Left lobe of liver (tissue), 2 donors: ENCODE measurements around the gene ZNF232. TPM values are rescaled to one million over a fixed set of nuclear protein-coding genes. Genes with fewer than 3 reads are reported as not detected.
"Not testable (repeated sequence)": the region's sequence is repeated elsewhere in the genome, so short reads cannot be mapped to it uniquely, and the experiment has no call there.

Experiments used
- ATAC-seq: fragments of 200-7000 bp; cut with Tn5 transposase; one replicate; pipeline ENCODE4 v1.9.1; 2020; ENCODE audit warnings: mild to moderate bottlenecking, moderate library complexity
- DNase-seq: peaks from one replicate; pipeline ENCODE4 v3.0.0-alpha.2; 2020; ENCODE audit warnings: low spot score
- total RNA-seq: library from RNA; stranded (reverse); gene quantifications from one replicate; pipeline ENCODE4 v1.2.1, GENCODE V29; 2021
- donor health status: DM: no; HTN: no; CAD: no; lungs with moderate emphysema.
- donor health status: DM: no; HTN: yes; CAD: no.

Gene ZNF232
- total RNA-seq = 5.3 TPM

- peak; percentile 97 for DNase-seq
- peak; percentile 98 for ATAC-seq
These were observed at the start of gene ZNF232 for GRCh38 chr17:5111402-5112204. Gene ZNF232, minus strand, starts transcription at chr17:5111878. Its CDS starts 56 bp downstream, at chr17:5111822.

- DNase-seq, ATAC-seq: not testable (repeated sequence)
These were observed 49.0 kb upstream of the ZNF232 start for GRCh38 chr17:5160702-5161101.

GRCh38 chr17:5146122-5146521 is 34.4 kb upstream of the ZNF232 start:
- not testable (repeated sequence) for DNase-seq, ATAC-seq

- DNase-seq, ATAC-seq: not testable (repeated sequence)
These were observed 31.2 kb upstream of the ZNF232 start for GRCh38 chr17:5142877-5143276.

GRCh38 chr17:5139458-5139732 is 27.7 kb upstream of the ZNF232 start:
- DNase-seq (no peak), ATAC-seq (no peak)

- ATAC-seq = no peak
- DNase-seq = no peak
These were observed 27.2 kb upstream of the ZNF232 start for GRCh38 chr17:5138616-5139457.

GRCh38 chr17:5138198-5138544 is 26.5 kb upstream of the ZNF232 start:
- not testable (repeated sequence) for DNase-seq, ATAC-seq

- not testable (repeated sequence) for DNase-seq, ATAC-seq
These were observed 26.0 kb upstream of the ZNF232 start for GRCh38 chr17:5137511-5138197.

- DNase-seq, ATAC-seq: not testable (repeated sequence)
These were observed 25.1 kb upstream of the ZNF232 start for GRCh38 chr17:5136580-5137412.

GRCh38 chr17:5135726-5136579 is 24.3 kb upstream of the ZNF232 start:
- DNase-seq (no peak), ATAC-seq (no peak)

GRCh38 chr17:5135131-5135712 is 23.5 kb upstream of the ZNF232 start:
- not testable (repeated sequence) for DNase-seq, ATAC-seq

GRCh38 chr17:5134571-5134970 is 22.9 kb upstream of the ZNF232 start:
- ATAC-seq, DNase-seq: not testable (repeated sequence)

GRCh38 chr17:5133961-5134360 is 22.3 kb upstream of the ZNF232 start:
- peak; percentile 18 for DNase-seq
- not testable (repeated sequence) for ATAC-seq

GRCh38 chr17:5133311-5133710 is 21.6 kb upstream of the ZNF232 start:
- DNase-seq (no peak), ATAC-seq (no peak)

- ATAC-seq, DNase-seq: not testable (repeated sequence)
These were observed 21.0 kb upstream of the ZNF232 start for GRCh38 chr17:5132503-5133225.

GRCh38 chr17:5131799-5132502 is 20.3 kb upstream of the ZNF232 start:
- peak; percentile 38 for DNase-seq
- ATAC-seq = not testable (repeated sequence)

GRCh38 chr17:5131146-5131715 is 19.6 kb upstream of the ZNF232 start:
- DNase-seq = peak; percentile 29
- ATAC-seq = no peak
